ENCODE results near the gene CDIPT. TPM values are rescaled to one million over a fixed set of nuclear protein-coding genes. Genes with fewer than 3 reads are reported as not detected.

Gene CDIPT
- total RNA-seq, 1 experiment from 2014 or later = 60.5 TPM

DNA sequence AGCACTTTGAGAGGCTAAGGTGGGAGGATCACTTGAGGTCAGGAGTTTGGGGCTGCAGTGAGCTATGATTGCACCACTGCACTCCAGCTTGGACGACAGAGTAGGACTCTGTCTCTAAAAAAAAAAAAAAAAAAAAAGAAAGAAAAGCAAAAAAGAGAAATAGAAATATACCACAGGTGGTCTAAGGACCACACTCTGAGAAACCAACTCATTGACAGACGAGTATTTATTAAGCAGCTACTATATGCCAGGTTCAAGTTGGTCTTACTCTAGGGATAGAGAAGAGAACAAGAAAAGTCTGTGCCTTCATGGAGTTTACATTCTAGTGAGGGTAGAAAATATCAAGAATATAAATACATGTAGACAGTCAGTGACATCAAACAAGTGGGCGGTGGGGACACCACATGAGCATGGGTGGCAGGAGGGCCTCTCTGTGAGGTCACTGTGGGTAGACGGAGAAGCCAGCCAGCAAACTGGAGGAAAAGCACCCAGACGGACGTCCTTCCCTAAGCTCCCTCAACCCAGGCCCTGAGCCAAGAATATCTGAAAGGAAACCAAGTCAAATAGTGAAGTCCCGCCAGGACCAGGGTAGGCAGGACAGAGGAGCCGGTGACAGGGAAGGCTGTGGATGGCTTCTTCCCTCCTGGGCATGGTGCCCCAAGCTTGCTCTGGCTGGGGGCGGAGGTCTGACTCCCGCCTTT, 4.7 kb downstream of the CDIPT start:
- Histone ChIP-seq H3K9me2 (replicated peaks; ENCODE audit: low read length) (no peaks in the 10 kb centered on the region), H3K4me1 (ENCODE audit: insufficient read depth, low read length) (no peaks in the 10 kb centered on the region), H3K36me3 (ENCODE audit: low read depth, low read length) (no peaks in the 10 kb centered on the region), H3K79me2 (ENCODE audit: low read length) (peaks cover 17% of the 10 kb centered on the region), H3K4me3 (ENCODE audit: low read length) (no peak overlapping the region), H3K9ac (ENCODE audit: low read length) (no peak overlapping the region), H3K4me2 (ENCODE audit: low read length) (no peak overlapping the region), H4K20me1 (ENCODE audit: low read length) (no peaks in the 10 kb centered on the region), H2AFZ (ENCODE audit: low read length) (no peak overlapping the region), H3K27me3 (ENCODE audit: low read length) (no peaks in the 10 kb centered on the region), H3F3A (ENCODE audit: low read length, unreplicated experiment) (no peaks in the 10 kb centered on the region), H3K9me3 (ENCODE audit: low read length) (no peaks in the 10 kb centered on the region), H3K27ac (ENCODE audit: low read length) (no peak overlapping the region)
- ChIA-PET POLR2A (ENCODE audit: unreplicated experiment) (no interaction called here), CTCF (no interaction called here)
- intact Hi-C loops (cut with micrococcal nuclease) = no loop called here
- TF ChIP-seq EZH2phosphoT487 (IDR thresholded peaks at IDR 0.05; ENCODE audit: borderline replicate concordance, low read length) = no peak
- TF ChIP-seq, protein P1, sequence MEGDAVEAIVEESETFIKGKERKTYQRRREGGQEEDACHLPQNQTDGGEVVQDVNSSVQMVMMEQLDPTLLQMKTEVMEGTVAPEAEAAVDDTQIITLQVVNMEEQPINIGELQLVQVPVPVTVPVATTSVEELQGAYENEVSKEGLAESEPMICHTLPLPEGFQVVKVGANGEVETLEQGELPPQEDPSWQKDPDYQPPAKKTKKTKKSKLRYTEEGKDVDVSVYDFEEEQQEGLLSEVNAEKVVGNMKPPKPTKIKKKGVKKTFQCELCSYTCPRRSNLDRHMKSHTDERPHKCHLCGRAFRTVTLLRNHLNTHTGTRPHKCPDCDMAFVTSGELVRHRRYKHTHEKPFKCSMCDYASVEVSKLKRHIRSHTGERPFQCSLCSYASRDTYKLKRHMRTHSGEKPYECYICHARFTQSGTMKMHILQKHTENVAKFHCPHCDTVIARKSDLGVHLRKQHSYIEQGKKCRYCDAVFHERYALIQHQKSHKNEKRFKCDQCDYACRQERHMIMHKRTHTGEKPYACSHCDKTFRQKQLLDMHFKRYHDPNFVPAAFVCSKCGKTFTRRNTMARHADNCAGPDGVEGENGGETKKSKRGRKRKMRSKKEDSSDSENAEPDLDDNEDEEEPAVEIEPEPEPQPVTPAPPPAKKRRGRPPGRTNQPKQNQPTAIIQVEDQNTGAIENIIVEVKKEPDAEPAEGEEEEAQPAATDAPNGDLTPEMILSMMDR (conservative IDR thresholded peaks at IDR 0.05; ENCODE audit: low read depth, low read length) = no peak
- TF ChIP-seq EZH2 (IDR thresholded peaks at IDR 0.05; ENCODE audit: low read length, unreplicated experiment) = no peak
- DNase-seq = no peak
- ATAC-seq = no peak
- no TSS peak for BruUV-seq (replicated peaks)

DNA sequence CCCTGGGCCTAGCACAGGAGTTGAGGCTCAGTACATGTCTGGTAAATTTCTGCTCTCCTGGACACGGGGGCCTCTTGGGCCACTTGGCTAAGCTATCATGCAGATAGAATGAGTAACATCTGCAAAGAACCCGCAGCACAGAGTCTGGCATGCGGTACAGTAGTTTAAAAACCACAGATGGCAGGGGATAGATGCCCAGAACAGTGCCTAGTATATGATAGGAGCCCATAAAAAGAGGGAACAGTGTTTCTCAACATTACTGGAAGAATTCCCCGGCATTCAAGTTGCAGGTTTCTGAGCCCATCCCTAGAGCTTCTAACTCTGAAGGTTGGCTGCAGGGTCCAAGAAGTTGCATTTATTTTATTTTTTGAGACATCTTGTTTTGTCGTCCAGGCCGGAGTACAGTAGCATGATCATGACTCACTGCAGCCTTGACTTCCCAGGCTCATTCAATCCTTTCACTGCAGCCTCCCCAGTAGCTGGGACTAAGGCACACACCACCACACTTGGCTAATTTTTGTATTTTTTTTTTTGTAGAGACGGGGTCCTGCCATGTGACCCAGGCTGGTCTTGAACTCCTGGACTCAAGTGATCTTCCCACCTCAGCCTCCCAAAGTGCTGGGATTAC, 5.8 kb downstream of the CDIPT start:
- ChIA-PET POLR2A (ENCODE audit: unreplicated experiment) (interaction anchor here (0.6 kb wide), 1 partner anchor 45 kb away, joined by 3 read pairs; no protein-coding TSS in a partner anchor), CTCF (no interaction called here)
- no peaks in the 10 kb centered on the region for H3K4me1 ChIP-seq (ENCODE audit: insufficient read depth, low read length)

More for the DNA sequence above, 5.8 kb downstream of the CDIPT start:
- no peak overlapping the region for H3K9ac ChIP-seq (ENCODE audit: low read length)
- intact Hi-C loops (cut with micrococcal nuclease) = no loop called here
- ATAC-seq = no peak
- no peak overlapping the region for H3K4me2 ChIP-seq (ENCODE audit: low read length)
- H3F3A ChIP-seq (ENCODE audit: low read length, unreplicated experiment) = no peaks in the 10 kb centered on the region
- no peak for DNase-seq
- no peak overlapping the region for H3K4me3 ChIP-seq (ENCODE audit: low read length)
- no peak overlapping the region for H2AFZ ChIP-seq (ENCODE audit: low read length)
- H3K9me2 ChIP-seq (replicated peaks; ENCODE audit: low read length) = no peaks in the 10 kb centered on the region
- no peak overlapping the region for H3K27ac ChIP-seq (ENCODE audit: low read length)
- H3K79me2 ChIP-seq (ENCODE audit: low read length) = peaks cover 11% of the 10 kb centered on the region
- H3K27me3 ChIP-seq (ENCODE audit: low read length) = no peaks in the 10 kb centered on the region
- H3K9me3 ChIP-seq (ENCODE audit: low read length) = no peaks in the 10 kb centered on the region
- no peaks in the 10 kb centered on the region for H3K36me3 ChIP-seq (ENCODE audit: low read depth, low read length)
- H4K20me1 ChIP-seq (ENCODE audit: low read length) = no peaks in the 10 kb centered on the region
- no peak for TF ChIP-seq EZH2phosphoT487 (IDR thresholded peaks at IDR 0.05; ENCODE audit: borderline replicate concordance, low read length)
- no peak for TF ChIP-seq EZH2 (IDR thresholded peaks at IDR 0.05; ENCODE audit: low read length, unreplicated experiment)
- TF ChIP-seq, protein P1 (conservative IDR thresholded peaks at IDR 0.05; ENCODE audit: low read depth, low read length) = no peak
- no TSS peak for BruUV-seq (replicated peaks)
